ENCODE data around the gene FGG.

FGG gene

DNA sequence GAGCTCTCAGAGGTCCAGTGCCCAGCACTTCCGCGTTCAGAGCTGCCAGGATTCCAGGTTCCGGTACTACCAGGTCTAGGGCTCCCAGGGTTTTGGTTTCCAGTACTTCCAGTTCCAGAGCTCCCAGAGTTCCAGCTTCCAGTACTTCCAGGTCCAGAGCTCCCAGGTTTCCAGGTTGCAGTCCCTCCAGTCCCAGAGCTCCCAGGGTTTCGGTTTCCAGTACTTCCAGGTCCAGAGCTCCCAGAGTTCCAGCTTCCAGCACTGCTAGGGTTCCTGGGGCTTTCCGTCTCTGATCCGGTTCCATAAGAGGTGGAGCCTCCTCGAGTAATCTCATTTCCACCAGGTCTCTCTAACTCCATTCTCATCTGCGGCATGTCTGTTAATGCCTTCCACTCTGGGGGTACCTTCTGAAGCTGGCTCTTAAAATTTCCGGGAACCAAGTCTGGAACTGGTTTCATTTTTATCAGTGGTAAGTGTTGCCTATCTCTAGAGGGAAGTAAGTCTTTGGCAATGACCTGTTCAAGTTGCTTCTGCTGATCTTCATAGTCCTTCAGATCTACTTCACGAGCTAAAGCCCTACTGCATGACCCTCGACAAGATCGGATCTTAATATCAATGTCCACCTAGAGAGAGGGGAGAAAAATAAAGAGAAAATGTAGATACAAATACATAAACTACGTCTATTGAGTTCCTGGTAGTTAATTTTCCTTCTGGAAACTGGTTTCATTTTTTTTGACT, 26.0 kb downstream of the FGG start:
- TF ChIP-seq, protein P1, sequence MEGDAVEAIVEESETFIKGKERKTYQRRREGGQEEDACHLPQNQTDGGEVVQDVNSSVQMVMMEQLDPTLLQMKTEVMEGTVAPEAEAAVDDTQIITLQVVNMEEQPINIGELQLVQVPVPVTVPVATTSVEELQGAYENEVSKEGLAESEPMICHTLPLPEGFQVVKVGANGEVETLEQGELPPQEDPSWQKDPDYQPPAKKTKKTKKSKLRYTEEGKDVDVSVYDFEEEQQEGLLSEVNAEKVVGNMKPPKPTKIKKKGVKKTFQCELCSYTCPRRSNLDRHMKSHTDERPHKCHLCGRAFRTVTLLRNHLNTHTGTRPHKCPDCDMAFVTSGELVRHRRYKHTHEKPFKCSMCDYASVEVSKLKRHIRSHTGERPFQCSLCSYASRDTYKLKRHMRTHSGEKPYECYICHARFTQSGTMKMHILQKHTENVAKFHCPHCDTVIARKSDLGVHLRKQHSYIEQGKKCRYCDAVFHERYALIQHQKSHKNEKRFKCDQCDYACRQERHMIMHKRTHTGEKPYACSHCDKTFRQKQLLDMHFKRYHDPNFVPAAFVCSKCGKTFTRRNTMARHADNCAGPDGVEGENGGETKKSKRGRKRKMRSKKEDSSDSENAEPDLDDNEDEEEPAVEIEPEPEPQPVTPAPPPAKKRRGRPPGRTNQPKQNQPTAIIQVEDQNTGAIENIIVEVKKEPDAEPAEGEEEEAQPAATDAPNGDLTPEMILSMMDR (IDR thresholded peaks at IDR 0.05) = no peak

DNA sequence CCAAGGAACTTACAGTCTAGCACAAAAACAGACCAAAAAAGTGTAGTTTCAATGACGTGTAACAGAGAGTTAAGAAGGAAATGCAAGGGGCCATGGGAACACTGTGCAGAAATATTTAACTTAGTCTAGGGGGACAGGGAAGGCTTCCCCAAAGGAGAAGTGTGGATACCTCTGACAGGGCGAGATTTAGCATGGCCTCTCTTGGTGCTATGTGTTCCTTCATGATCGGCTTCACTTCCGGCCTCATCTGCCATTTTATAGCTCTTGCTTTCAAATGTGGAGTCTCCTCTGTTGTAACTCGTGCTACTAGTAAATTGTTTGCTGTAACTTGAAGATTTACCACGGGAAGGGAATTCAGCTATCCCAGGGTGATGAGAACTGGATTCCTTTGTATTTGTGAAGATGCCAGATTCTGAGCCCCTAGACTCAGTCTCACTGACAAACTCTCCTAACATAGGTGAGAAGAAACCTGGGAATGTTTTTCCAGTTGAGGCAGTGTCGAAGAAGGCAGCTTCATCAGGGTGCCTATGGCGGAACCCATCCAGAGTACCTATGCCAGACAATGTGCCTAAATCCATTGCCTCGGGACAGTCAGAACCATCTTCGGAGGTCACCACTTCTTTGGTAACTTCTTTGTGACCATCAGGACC, 27.0 kb downstream of the FGG start:
- TF ChIP-seq, protein P1 (IDR thresholded peaks at IDR 0.05) = no peak

DNA sequence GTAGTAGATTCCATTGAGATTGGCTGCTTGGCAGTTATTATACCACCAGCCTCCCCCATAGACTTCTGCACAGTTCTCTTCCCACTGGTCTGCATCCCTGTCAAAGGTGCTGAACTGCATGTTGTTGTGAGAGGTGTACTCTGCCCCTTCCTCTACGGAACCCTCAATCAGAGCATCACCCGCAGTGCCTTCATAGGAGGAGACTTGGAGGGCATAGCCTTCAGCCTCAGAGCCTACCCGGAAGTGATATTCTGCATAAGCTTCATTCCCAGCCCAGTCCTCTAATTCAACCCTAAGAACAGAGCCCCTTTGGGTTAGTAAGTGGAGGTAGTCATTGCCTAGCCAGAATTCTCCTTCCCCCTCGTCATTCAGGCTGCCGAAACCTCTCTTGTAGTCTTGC, 28.2 kb downstream of the FGG start:
- TF ChIP-seq, protein P1 (IDR thresholded peaks at IDR 0.05) = no peak

DNA sequence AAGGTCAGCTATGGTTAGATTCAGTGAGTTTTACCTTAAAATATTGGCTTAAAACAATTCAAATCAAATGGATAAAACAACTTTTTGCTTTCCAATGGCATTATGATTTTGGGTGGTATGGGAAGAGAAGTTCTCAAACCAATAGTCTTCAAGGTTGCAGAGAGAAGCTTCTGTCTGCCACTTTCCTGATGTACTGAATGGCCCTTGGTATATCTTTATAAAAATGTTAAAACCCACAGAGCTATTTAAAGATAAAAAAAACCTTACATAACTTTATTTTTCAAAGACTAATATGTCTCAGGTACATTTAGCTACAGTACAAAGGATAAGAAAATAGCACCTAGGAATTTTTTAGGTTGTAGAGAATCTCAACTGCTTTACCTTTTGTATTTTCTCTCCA, 28.8 kb downstream of the FGG start:
- TF ChIP-seq, protein P1 (IDR thresholded peaks at IDR 0.05) = no peak

DNA sequence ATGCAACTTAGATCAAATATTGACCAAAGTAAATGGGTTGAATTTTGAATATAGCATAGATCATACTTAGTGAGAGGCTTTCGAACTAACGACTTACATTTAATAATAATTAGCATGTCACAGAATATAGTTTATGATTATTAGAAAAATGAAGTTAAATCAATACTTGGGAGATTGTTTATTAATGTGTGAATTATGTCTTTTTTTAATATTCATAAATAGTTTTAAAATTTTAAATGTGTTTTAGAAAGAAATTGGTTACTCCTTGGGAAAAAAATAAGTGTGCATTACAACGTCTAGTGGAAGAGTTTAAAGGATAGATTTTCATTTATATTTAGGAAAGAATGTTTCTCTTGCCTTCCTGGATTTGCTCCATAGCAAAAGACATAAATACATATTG, 29.2 kb downstream of the FGG start:
- TF ChIP-seq, protein P1 (IDR thresholded peaks at IDR 0.05) = no peak

DNA sequence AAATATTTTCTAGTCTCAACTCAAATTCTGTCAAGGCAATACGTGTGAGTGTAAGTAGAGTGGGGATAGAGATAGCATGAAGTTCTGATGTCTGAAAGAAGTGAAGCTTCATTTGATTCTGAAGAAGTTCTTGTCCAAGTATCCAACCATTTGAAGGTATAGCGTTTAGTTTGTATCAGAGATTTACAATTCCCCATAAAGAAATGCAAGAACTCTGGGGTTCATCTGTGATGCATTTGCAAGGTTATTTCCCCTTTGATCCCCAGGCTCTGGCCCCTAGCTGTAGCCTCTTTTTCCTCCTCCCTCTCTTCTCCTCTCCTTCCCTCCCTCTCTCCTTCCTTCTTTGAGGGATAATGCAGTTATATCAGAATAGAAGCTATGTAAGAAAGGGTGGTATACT, 29.7 kb downstream of the FGG start:
- TF ChIP-seq, protein P1 (IDR thresholded peaks at IDR 0.05) = no peak

DNA sequence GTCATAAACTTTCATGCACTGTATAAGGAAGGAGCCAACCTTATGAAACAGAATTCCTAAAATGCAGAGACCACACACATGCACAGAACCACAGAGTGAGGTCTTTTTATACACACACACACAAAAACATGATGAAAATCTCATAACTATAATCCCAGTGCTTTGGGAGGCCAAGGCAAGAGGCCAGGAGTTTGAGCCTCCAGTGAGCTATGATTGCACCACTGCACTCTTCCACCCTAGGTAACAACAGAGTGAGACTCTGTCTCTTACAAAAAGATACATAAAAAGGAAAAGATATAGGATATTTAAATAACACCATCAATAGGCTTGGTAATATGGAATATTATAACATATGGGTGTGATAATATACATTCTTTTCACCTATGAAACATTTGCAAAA, 32.5 kb downstream of the FGG start:
- TF ChIP-seq, protein P1 (IDR thresholded peaks at IDR 0.05) = no peak

All from LNCAP (cell line).